WTC11 (cell line): ENCODE results near the gene CCDC28A.
"Not testable (repeated sequence)": the region's sequence is repeated elsewhere in the genome, so short reads cannot be mapped to it uniquely, and the experiment has no call there.

Experiments used
- ATF3 ChIP-seq: sonication (generic); formaldehyde crosslinking; conservative IDR thresholded peaks from 2 replicates; pipeline ENCODE4 v1.8.1; 2022; ENCODE audit warnings: mild to moderate bottlenecking, missing genetic modification reagents
- CTCF ChIP-seq: fragments of 200-600 bp; IDR thresholded peaks from 2 replicates; pipeline ENCODE4 v1.8.0; 2022; ENCODE audit warnings: antibody characterized with exemption

- not testable (repeated sequence) for TF ChIP-seq ATF3 (CRISPR knock-in tag); CTCF
Observed at GRCh38 chr6:138730037-138730436, 43.5 kb upstream of the CCDC28A start.
